Stimulated activated CD4-positive, alpha-beta T cell treated with anti-CD3 and anti-CD28 coated beads, Interleukin-4, amount 100 ng/mL, for 4 hours (primary cell): Measurements from ENCODE around the gene SPARC.
"Not testable (repeated sequence)": the region's sequence is repeated elsewhere in the genome, so short reads cannot be mapped to it uniquely, and the experiment has no call there.

Experiments used
- DNase-seq, 2 experiments: peaks; one replicate each; pipeline ENCODE4 v3.0.0-alpha.2; 2020

SPARC gene

GRCh38 chr5:151700296-151700695 is 13.6 kb upstream of the SPARC start:
- no peak for DNase-seq

- DNase-seq = no peak
These were observed 12.6 kb upstream of the SPARC start for GRCh38 chr5:151699071-151699901.

- not testable (repeated sequence) for DNase-seq
These were observed 11.4 kb upstream of the SPARC start for GRCh38 chr5:151698081-151698480.

GRCh38 chr5:151697452-151697851 is 10.7 kb upstream of the SPARC start:
- no peak for DNase-seq

GRCh38 chr5:151696470-151697061 is 9.9 kb upstream of the SPARC start:
- DNase-seq = no peak

GRCh38 chr5:151695464-151695863 is 8.7 kb upstream of the SPARC start:
- DNase-seq = no peak

GRCh38 chr5:151694035-151694485 is 7.3 kb upstream of the SPARC start:
- no peak for DNase-seq

GRCh38 chr5:151692312-151692711 is 5.6 kb upstream of the SPARC start:
- no peak for DNase-seq

GRCh38 chr5:151691706-151692105 is 5.0 kb upstream of the SPARC start:
- DNase-seq = no peak

GRCh38 chr5:151689591-151689990 is 2.9 kb upstream of the SPARC start:
- not testable (repeated sequence) for DNase-seq

- no peak for DNase-seq
These were observed 1.7 kb upstream of the SPARC start for GRCh38 chr5:151688436-151688835.

GRCh38 chr5:151685749-151686673 is 704 bp downstream of the SPARC start:
- DNase-seq = no peak

- DNase-seq = no peak
These were observed 1.9 kb downstream of the SPARC start for GRCh38 chr5:151684690-151685361.

GRCh38 chr5:151683986-151684588 is 2.6 kb downstream of the SPARC start:
- DNase-seq = no peak

GRCh38 chr5:151683444-151683843 is 3.3 kb downstream of the SPARC start:
- no peak for DNase-seq

GRCh38 chr5:151682751-151683331 is 3.9 kb downstream of the SPARC start:
- DNase-seq = no peak

GRCh38 chr5:151682240-151682639 is 4.5 kb downstream of the SPARC start:
- no peak for DNase-seq

GRCh38 chr5:151680944-151681427 is 5.7 kb downstream of the SPARC start:
- DNase-seq = no peak

GRCh38 chr5:151680156-151680505 is 6.6 kb downstream of the SPARC start:
- DNase-seq = not testable (repeated sequence)

- DNase-seq = no peak
These were observed 7.1 kb downstream of the SPARC start for GRCh38 chr5:151679421-151680155.

GRCh38 chr5:151678713-151679112 is 8.0 kb downstream of the SPARC start:
- no peak for DNase-seq
